NCI-H2107 treated with DMSO at 0.1 percent for 48 hours (cell line): ENCODE measurements around the gene STAMBP.
"Not testable (repeated sequence)": the region's sequence is repeated elsewhere in the genome, so short reads cannot be mapped to it uniquely, and the experiment has no call there.

ENCODE experiments used
- DNase-seq: peaks from one replicate; lab custom pipeline; 2025; ENCODE audit not compliant: unreplicated experiment; lab: John Stamatoyannopoulos, UW

The STAMBP gene

DNA sequence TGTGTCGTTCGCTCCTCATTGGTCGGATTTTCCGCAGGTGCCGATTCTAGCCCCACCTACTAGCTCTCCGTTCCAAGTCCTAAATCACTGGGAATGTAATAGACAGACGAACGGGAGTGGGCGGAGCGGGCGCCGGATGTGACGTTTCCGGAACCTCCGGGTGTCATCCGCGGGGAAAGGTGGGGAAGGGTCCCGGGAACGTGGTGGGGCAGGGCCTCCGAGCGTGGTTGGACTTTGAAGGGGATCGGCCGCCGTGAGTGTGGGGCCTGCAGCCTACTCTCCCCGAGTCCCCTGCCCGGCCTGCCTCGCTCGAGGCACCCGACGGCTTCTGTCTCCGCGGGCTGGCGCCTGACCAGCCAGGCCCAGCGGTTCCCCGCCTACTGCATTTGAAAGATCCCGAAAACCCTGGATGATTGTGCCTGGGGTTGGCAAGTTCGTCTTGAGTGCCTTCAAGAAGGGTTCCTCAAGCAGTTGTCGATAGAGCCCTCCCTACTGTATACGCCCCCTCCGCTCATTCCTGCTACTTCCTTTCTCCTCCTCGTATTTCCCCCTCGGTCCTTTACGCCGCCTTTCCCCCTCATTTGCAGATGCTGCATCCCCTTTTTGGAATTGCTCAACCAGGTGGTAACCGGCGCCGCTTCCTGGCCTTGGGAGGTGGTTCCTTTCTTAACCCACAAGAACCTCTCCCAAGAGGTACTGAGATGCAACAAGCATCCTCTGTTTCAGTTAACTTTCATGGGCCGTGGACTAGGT, at the start of gene STAMBP:
Gene STAMBP (plus strand): TSS at position 144 of the 753 bp plus-strand sequence. CDS start 1,896 bp downstream, outside the sequence.
- peak; percentile 93 for DNase-seq

DNA sequence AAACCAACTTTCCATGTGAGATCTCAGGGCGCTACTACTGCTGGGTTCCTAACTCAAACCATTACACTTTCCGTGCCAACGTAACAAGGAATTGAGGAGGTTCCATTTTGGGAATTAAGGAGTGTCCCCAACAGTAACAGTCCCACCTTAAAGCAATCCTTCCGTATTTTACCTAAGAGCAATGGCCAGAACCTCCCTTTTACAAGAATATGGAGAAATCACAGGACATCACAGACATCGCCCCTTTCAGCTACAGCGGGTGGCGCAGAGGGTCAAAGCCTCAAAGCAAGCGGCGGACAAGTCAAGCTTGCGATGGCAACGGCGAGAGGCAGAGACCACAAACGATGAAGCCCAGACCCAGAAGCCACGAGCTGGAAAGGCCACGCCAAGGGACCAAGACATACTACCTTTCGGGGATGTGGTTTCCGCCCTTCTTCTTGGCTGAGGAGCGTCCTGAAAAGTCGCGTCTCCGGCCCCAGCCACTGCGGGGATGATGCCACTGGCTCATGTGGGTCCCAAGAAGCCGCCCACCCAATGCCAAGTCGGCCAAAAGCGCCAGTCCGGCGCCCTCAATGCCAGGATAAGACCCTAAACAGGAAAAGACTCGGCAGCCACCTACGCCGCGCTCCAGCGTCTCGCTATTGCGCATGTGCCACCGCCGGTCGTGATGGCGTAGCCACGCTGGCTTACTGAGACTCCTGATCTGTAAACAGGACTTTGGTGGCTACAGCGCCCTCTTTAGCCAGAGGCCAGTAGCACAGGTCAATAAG, 49.1 kb upstream of the STAMBP start, which contains the start of gene DUSP11:
Gene DUSP11 (minus strand): TSS at position 637 of the 770 bp plus-strand sequence. CDS start 129 bp downstream, at position 508.
- peak; percentile 74 for DNase-seq

DNA sequence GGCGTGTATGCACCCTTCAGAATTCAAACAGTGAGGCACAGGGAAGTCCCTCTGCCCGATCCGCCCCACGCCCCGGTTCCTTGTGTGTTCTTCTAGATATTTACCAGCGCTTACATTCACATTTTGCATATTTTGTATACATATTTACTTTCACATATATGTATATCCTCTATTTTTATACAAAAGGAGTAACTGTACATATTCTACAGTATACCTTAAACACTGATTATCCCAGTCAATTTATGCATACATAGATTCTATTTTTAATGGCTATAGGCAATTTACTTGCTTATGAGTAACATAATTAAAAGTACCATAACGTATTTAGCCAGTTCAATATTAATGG, 48.6 kb upstream of the STAMBP start:
- no peak for DNase-seq

DNA sequence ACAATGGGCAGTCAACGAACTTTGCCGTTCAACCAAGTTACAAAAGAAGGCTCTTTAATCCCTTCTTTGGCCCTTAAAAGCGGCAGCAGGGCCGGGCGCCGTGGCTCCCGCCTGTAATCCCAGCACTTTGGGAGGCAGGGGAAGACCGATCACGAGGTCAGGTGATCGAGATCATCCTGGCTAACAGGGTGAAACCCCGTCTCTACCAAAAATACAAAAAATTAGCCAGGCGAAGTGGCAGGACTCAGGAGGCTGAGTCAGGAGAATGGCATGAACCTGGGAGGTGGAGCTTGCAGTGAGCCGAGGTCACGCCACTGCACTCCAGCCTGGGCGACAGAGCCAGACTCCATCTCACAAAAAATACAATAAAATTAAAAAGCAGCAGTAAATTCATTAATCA, 45.4 kb upstream of the STAMBP start:
- DNase-seq = not testable (repeated sequence)

DNA sequence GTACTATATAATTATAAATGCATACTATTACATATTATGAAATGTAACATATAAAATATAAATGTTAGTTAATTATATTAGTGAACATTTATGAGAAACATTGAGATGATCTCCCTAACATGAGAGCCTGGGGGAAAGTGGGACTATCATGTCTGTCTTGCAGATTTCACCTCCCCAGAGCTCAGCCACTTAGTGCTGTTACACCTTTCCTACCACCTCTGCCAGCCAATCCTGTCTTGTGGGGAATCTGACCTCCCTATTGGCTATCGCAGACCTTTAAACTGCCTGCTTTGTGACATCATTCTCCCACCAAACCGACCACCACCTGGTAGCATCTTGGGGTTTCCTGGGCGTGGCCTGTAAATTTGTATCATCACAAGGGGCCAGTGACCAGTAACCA, 44.9 kb upstream of the STAMBP start, which contains the start of gene C2orf78:
Gene C2orf78 (plus strand): TSS at position 301 of the 400 bp plus-strand sequence. CDS start 127 bp downstream, outside the sequence.
- DNase-seq = not testable (repeated sequence)

DNA sequence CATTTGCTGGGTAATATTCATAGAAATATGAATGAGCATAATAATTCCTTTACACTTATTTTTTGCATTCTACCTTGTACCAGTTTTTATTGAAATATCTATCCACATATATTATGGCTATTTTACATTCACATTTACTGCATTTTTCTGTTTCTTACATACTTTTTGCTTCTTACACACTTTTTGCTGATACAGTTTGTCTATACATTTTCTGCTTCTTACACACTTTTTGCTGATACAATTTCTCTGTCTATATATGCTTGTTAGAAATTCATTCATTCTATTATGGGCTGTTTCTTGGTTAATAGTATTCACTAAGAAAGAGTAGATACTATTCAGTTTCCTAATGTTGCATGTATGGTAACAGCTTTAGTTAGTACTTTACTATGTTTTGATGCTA, 16.9 kb upstream of the STAMBP start:
- DNase-seq = no peak

DNA sequence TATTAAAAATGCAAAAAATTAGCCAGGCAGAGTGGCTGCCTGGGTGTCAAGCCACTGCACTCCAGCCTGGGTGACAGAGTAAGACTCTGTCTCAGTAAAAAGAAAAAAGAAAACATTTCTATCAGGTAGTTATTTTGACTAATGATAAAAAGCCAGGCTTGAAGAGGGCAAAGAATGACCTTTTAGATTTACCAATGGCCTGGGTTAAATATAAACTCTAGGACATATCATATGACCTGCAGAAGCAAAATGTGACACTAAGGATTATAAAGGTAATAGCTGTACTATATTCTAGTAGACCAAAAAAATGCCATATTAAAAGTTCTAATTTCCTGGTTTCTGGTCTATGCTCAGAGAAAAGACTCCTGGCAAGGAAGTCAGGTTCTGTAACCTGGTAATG, 16.1 kb upstream of the STAMBP start:
- no peak for DNase-seq

DNA sequence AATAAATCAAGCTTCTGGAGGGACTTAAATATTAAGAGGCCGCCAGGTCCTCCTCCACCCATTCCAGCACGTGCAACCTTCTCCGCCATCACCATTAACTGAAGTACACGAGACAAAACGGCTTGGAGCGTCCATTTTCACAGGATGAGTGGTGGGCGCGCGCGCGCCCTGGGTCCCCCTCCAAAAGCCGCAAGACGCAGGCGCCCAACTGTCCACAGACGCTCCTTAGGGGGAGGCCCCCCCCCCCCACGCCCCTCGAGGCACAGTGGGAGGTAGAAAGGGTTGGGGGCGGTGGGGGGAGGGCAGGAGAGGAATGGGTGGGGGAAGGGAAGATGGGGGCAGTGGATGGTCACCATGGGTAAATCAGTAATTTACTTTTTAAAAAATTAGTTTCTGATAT, 10.5 kb upstream of the STAMBP start:
- DNase-seq = no peak

DNA sequence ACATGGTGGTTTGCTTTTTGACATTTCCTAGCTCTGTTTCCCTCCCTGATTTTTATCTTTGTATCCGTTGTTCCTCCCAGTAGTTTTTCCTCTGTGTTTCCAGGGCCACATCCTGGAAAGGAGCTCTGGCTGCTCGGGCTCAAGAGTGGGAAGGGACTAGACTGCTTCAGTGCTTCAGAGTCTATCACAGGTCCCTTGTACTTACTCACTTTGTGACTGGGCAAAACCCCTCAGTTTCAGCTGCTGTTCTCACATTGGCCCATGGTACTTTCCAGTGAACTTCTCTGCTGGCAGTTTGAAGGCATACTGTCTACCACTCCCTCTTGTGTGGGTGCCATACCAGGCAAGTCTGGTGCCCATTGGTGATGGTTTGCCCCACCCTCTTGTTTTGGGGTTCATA, 7.5 kb upstream of the STAMBP start:
- no peak for DNase-seq

DNA sequence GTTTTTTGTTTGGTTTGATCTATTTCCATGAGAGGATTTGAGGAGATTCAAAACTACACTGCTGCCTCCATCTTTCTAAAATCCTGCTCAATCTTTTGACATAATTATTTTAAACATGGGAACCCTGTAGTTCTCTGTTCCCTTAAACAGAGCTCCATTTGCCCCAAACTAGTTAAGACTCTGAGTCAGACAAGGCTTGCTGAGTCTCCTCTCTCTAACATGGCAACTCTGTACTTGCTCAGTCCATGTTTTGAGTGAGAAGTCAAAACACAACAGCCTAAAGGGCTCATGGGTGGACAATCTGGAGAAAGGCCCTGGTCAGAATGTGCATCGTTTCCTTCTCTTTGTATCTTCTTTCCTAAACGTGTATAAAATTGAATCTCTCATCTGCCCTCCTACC, 7.1 kb upstream of the STAMBP start:
- DNase-seq = no peak

DNA sequence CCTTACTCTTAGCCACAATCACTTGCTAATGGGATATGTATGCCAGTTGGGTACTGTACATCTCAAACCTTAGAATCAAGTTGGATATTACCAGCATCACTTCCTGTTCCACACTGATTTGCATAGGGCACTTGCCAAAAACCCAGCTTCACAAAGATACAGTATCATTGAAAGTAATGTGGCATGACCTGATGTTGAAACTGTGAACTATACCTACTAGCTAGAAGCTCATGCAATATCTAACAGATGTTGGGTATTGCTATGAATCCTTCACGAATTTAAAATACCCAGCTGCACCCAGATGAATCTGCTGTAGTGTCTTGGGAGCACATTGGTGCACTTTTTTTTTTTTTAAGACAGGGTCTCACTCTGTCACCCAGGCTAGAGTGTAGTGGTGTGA, 6.5 kb upstream of the STAMBP start:
- no peak for DNase-seq

DNA sequence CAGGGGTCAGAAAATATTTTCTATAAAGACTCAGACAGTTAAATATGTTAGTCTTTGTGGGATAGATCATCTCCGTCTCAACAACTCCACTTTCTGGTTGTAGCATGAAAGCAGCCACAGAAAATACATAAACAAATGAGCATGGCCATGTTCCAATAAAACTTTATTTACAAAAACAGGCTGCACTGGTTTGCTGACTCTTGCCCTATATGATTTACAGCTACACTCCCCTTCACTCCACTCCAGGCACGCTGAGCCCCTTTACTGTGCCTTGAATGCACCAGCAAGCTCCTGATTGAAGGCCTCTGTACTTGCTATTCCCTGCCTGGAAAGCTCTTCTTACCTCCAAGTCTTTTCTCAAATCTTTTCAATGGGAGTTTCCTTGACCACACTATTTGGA, 5.8 kb upstream of the STAMBP start:
- no peak for DNase-seq

DNA sequence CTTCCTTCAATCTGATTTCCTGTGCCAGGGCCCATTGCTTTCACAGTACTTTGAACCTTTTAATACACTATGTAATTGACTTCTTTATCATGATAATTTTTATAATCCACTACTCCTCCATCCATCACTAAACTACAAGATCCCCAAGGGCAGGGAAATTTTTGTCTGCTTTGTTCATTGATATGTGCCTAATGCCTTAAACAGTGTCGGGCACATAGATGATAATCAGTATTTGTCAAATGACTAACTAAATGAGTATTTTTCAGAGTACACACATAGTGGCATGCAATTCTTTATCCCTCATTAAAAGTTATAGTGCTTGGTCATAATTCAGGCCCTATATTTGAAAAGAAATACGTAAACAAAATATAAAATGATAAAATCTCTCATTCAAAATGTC, 5.3 kb upstream of the STAMBP start:
- no peak for DNase-seq

DNA sequence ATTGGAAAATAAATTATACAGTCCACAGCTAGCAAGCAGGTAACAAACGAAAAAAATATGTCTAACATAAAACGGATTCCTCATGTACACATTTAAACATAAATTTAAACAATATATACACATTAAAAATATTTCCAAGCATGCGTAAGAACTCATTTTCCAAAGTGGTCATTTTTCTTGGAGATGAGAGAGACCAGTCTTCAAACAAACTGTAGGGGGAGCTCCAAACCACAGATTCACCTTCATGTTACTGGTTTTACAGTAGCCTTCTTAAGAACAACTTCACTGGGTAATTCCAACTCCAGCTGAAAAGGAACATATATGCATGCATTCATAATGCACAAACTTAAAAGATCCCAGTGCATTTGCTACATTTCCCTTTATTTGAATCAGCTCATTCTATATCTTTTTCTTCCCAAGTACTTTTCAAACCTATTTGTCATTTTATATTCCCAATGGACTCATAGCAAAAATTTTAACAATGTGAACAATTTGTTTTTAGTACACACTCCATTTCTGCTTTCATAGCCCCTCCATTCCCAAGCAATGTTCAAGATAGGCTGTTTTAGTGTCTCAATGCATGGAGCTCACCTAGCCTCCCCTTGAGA, 4.7 kb upstream of the STAMBP start:
- DNase-seq = peak; percentile 53

DNA sequence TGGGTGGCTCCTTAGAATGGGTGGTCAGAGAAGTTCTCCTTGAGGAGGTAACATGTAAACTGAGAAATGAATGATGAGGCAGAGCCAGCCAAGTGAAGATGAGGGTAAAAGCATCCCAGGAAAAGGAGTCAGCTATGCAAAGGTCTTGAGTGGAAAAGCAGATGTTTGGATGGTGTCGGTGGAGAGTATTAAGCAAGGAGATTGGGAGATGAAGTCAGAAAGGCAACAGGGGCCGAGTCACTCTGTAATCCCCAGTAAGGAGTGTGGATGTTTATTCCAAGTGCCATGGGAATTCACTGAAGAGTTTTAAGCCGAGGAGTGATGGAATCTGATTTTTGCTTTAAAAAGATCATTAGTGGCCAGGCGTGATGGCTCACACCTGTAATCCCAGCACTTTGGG, 3.4 kb upstream of the STAMBP start:
- DNase-seq = no peak

DNA sequence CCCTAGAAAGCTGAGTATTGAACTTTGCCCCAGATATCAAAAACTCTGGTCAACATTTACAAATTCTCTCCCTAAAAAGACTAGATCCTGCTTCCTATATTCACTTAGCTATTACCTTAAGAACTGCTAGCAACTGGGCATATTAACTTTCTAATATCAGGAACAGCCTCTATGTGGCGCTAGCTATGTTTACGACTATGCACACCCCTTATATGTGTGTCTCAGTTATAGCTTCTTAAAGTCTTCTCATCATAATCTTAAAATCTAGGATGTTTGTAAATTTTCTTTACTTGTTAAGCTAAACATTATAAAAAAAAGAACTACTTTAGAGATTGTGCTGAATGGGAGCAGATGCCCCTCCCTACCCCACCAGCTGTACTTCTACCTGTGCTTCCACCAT, 1.7 kb upstream of the STAMBP start:
- DNase-seq = peak; percentile 51

DNA sequence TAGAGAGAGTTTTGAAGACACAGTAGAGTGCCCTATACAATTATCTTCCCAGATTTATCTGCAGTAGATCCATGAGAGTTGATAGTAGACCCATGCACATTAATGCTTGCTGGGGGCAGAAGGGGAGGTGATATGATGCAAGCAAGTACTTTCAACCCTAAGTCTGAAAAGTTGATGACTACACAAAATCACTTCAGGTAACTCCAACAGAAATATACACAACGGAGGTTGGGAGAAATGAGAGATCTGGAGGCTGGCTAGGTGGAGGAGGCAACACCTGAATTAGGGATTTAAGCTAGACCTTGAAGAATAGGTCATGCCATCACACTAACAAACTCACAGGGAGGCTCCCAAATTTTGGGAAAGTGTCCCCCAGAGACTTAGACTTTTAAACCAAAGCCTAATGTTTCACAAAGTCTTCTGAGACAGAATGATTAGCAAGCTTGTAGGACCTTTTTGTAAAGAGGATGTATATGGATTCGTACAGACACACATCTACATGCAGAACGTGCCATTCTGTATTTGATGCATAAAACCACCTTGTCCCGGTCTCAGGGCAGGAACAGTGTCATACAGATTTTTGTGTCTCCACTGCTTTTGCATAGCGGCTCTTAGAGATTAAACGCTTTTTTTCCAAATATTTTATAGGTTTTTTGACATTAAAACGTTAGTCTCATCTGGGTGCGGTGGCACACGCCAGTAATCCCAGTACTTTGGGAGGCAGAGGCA, 937 bp upstream of the STAMBP start:
- no peak for DNase-seq

DNA sequence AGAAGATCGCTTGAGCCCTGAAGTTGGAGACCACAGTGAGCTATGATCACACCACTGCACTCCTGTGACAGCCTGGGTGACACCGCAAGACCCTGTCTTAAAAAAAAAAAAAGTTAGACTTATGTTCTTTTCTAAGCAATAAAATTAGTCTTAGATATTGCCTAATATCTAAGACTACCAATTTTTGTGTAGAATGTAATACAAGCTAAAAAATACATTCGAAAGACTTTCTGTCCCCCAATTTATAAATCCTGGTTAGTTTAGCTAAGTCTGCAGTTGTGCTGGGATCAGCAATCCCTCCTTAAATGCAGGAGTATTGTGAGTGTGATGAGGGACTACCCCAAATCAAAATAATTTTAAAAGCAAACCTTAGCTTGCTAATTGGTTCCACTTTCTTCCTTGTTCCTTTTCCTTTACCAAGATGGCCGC, 358 bp upstream of the STAMBP start:
- DNase-seq = no peak

DNA sequence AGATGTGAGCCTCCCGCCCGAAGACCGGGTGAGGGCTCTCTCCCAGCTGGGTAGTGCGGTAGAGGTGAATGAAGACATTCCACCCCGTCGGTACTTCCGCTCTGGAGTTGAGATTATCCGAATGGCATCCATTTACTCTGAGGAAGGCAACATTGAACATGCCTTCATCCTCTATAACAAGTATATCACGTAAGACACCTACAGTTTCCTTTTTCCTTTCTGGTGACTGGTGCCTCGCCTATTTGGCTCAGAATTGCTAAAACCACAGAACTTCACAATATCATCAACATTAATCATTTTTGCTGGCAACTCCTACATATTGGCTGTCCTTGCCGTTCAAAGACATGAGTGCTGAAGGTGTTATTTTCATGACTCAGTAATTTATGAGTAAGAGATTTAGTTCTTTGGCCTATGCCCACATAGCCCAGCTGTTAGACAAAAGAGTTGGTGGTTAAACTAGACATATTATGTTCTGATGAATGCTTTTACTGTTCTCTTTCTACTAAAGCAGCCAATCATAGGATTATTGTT, 2.2 kb downstream of the STAMBP start:
- DNase-seq = no peak

DNA sequence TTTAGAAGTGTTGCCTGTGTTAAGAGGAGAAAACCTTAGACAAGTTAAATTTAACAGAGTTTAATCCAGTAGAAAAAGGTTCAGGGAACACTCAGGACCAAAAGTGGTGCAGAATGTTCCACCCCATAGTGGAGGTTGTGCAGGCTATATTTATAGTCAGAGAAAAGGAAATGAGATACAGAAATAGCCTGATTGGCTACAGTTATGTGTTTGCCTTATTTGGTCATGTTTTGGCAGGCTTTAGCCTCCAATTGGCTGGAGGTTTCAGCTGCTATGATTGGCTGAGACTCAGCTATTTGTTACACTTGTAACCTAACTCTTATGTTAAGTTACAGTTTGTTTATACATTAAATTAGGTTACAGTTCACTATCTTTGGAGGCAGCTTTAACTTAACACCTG, 4.2 kb downstream of the STAMBP start:
- DNase-seq = no peak
